ENCODE results near the gene NFATC2IP. TPM values are rescaled to one million over a fixed set of nuclear protein-coding genes. Genes with fewer than 3 reads are reported as not detected.

The NFATC2IP gene
- total and polyA plus RNA-seq, 2 of the 13 experiments (the other 11 are each of a cell fraction or from before 2014, with no cell fraction given): 32.1 to 48.5 TPM

DNA sequence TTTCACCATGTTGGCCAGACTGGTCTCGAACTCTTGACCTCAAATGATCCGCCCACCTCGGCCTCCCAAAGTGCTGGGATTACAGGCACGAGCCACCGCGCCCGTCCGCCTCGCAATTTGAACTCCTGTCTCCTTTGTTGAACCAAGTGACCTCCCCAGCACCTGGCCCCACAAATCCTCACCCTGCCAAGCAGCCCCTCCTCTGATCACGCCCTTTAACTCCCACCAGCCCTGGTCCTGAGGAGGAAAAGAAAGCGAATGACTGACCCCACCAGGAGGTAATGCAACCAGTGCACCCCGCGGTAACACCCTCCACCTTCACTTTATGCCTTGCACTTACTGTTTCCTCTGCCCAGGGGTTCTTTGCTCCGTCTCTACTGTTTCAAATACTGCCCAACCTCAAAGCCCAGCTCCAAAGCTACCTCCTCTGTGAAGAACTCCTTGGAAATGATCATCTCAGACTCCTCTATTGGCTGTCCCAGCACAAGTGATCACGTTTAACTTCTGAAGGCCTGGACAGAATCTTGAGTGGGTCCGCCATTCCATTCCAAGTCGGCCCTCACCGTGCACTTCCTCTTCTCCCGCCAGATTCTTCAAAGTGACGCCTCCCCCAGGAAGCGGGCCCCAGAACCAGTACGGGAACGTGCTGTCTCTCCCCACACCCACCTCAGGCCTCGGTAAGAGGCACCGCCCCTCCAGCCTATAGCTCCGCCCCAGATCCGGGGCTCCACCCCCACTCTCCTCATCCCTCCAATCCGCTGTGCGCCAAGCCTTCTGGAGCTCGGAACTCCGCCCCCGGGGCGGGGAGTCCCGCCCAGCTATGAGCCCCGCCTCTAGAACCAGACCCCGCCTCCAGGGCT, 14.6 kb upstream of the NFATC2IP start (continued):
- TF ChIP-seq, protein P1, sequence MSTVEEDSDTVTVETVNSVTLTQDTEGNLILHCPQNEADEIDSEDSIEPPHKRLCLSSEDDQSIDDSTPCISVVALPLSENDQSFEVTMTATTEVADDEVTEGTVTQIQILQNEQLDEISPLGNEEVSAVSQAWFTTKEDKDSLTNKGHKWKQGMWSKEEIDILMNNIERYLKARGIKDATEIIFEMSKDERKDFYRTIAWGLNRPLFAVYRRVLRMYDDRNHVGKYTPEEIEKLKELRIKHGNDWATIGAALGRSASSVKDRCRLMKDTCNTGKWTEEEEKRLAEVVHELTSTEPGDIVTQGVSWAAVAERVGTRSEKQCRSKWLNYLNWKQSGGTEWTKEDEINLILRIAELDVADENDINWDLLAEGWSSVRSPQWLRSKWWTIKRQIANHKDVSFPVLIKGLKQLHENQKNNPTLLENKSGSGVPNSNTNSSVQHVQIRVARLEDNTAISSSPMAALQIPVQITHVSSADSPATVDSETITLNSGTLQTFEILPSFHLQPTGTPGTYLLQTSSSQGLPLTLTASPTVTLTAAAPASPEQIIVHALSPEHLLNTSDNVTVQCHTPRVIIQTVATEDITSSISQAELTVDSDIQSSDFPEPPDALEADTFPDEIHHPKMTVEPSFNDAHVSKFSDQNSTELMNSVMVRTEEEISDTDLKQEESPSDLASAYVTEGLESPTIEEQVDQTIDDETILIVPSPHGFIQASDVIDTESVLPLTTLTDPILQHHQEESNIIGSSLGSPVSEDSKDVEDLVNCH (CRISPR knock-in tag; IDR thresholded peaks at IDR 0.05): no peak
- TF ChIP-seq ZMYM3 (CRISPR knock-in tag; IDR thresholded peaks at IDR 0.05): peak; percentile 81
- 0 out of 2 replicates have a peak, but pooled peaks have one; percentile 70 for TF ChIP-seq MEIS1 (CRISPR knock-in tag; IDR thresholded peaks at IDR 0.05; ENCODE audit: borderline replicate concordance)
- no peak for TF ChIP-seq HDAC6 (IDR thresholded peaks at IDR 0.05; ENCODE audit: low read depth, low read length)
- TF ChIP-seq ONECUT2 (CRISPR knock-in tag; IDR thresholded peaks at IDR 0.05): no peak
- no peak for TF ChIP-seq ATM (IDR thresholded peaks at IDR 0.05; ENCODE audit: borderline replicate concordance)
- no peak for TF ChIP-seq GATA4 (IDR thresholded peaks at IDR 0.05; ENCODE audit: borderline replicate concordance, low read depth)
- no peak; the same call in 1 of the 2 replicates for TF ChIP-seq ZBTB20 (CRISPR knock-in tag; IDR thresholded peaks at IDR 0.05; ENCODE audit: borderline replicate concordance, low read depth)
- no peak for TF ChIP-seq MIXL1 (CRISPR knock-in tag; IDR thresholded peaks at IDR 0.05)
- no peak for TF ChIP-seq MZF1 (CRISPR knock-in tag; IDR thresholded peaks at IDR 0.05; ENCODE audit: borderline replicate concordance)
- no peak for TF ChIP-seq ZNF598 (CRISPR knock-in tag; IDR thresholded peaks at IDR 0.05; ENCODE audit: borderline replicate concordance)
- TF ChIP-seq, protein P2, sequence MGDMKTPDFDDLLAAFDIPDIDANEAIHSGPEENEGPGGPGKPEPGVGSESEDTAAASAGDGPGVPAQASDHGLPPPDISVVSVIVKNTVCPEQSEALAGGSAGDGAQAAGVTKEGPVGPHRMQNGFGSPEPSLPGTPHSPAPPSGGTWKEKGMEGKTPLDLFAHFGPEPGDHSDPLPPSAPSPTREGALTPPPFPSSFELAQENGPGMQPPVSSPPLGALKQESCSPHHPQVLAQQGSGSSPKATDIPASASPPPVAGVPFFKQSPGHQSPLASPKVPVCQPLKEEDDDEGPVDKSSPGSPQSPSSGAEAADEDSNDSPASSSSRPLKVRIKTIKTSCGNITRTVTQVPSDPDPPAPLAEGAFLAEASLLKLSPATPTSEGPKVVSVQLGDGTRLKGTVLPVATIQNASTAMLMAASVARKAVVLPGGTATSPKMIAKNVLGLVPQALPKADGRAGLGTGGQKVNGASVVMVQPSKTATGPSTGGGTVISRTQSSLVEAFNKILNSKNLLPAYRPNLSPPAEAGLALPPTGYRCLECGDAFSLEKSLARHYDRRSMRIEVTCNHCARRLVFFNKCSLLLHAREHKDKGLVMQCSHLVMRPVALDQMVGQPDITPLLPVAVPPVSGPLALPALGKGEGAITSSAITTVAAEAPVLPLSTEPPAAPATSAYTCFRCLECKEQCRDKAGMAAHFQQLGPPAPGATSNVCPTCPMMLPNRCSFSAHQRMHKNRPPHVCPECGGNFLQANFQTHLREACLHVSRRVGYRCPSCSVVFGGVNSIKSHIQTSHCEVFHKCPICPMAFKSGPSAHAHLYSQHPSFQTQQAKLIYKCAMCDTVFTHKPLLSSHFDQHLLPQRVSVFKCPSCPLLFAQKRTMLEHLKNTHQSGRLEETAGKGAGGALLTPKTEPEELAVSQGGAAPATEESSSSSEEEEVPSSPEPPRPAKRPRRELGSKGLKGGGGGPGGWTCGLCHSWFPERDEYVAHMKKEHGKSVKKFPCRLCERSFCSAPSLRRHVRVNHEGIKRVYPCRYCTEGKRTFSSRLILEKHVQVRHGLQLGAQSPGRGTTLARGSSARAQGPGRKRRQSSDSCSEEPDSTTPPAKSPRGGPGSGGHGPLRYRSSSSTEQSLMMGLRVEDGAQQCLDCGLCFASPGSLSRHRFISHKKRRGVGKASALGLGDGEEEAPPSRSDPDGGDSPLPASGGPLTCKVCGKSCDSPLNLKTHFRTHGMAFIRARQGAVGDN (CRISPR knock-in tag; IDR thresholded peaks at IDR 0.05): peak; percentile 80
- TF ChIP-seq HOXD1 (CRISPR knock-in tag; IDR thresholded peaks at IDR 0.05): no peak
- no peak for TF ChIP-seq HCFC1 (IDR thresholded peaks at IDR 0.05; ENCODE audit: low read depth, low read length)
- peak; percentile 38; the same call in 1 of the 2 replicates for TF ChIP-seq ZNF615 (CRISPR knock-in tag; IDR thresholded peaks at IDR 0.05; ENCODE audit: borderline replicate concordance)
- no peak for TF ChIP-seq ZNF331 (CRISPR knock-in tag; IDR thresholded peaks at IDR 0.05)
- no peak for TF ChIP-seq ATAD3A (CRISPR knock-in tag; IDR thresholded peaks at IDR 0.05)
- no peak for TF ChIP-seq AGO2 (optimal IDR thresholded peaks at IDR 0.05; ENCODE audit: low read depth, low read length)
- TF ChIP-seq, protein P3, sequence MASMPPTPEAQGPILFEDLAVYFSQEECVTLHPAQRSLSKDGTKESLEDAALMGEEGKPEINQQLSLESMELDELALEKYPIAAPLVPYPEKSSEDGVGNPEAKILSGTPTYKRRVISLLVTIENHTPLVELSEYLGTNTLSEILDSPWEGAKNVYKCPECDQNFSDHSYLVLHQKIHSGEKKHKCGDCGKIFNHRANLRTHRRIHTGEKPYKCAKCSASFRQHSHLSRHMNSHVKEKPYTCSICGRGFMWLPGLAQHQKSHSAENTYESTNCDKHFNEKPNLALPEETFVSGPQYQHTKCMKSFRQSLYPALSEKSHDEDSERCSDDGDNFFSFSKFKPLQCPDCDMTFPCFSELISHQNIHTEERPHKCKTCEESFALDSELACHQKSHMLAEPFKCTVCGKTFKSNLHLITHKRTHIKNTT (CRISPR knock-in tag; IDR thresholded peaks at IDR 0.05): no peak
- no peak for TF ChIP-seq ZNF17 (CRISPR knock-in tag; IDR thresholded peaks at IDR 0.05)
- TF ChIP-seq ZNF816 (CRISPR knock-in tag; IDR thresholded peaks at IDR 0.05; ENCODE audit: borderline replicate concordance): no peak
- 0 out of 2 replicates have a peak, but pooled peaks have one; percentile 17 for TF ChIP-seq SRY (CRISPR knock-in tag; IDR thresholded peaks at IDR 0.05)
- TF ChIP-seq GTF3A (CRISPR knock-in tag; conservative IDR thresholded peaks at IDR 0.05): no peak

Data from HepG2 (cell line).